Measurements from ENCODE around the gene CSNK1A1. TPM values are rescaled to one million over a fixed set of nuclear protein-coding genes. Genes with fewer than 3 reads are reported as not detected.
"Not testable (repeated sequence)": the region's sequence is repeated elsewhere in the genome, so short reads cannot be mapped to it uniquely, and the experiment has no call there.

Gene CSNK1A1
- 100 to 1,000 TPM; 264 to 414 (median 344) TPM for total RNA-seq

DNA sequence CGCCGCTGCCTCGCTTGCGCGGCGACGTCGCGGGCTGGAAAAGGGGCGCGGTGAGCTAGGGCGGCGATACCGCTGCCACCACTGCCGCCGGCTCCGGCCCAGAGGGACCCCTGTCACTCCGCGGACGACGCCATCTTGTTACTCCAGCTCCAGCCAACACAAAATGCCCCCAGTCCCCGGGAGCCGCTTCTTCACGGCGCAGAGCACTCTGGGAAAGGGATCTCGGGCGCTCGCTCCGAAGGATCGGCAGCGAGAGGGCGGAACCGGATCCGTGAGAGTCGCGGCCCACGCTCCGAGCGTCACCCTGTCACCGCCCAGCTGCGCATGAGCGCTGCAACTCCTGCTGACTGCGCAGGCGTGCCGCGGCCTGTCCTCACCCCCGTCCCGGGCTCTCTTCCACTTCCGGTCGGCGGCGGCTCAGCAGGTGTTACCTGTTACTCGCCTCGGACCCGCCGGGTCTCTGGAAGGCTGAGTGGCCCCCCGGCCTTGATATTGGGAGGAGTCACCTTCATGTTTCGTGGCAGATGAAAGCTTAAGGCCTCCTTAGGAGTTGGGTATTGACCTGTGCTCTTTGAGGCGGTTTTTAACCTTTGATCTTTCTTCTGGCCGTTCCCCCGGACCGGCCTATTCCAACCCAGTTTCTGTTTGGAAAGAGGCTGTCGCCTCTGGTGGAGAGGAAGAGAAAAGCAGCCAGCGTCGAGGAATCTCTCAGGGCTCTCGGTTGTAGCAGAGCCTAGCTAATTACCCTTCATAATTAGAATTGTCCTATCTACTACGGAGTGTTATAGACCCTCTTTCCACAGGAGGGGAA, at the start of gene CSNK1A1:
Gene CSNK1A1 (minus strand): TSS at position 213 of the 811 bp plus-strand sequence. CDS start 475 bp downstream, outside the sequence.
- Histone ChIP-seq H3K36me3 (peaks cover 0 to 22% of the 10 kb centered on the region in 2 donors), H3K4me1 (peaks cover 0 to 43% (median 7%) of the 10 kb centered on the region in 3 donors), H3K27ac (peak within 1 kb of the TSS; percentile 78 to 99 (median 94)), H3K27me3 (no peaks in the 10 kb centered on the region), H3K4me3 (peak within 1 kb of the TSS; percentile 55 to 72), H3K9me3 (no peaks in the 10 kb centered on the region)
- TF ChIP-seq, protein P1, sequence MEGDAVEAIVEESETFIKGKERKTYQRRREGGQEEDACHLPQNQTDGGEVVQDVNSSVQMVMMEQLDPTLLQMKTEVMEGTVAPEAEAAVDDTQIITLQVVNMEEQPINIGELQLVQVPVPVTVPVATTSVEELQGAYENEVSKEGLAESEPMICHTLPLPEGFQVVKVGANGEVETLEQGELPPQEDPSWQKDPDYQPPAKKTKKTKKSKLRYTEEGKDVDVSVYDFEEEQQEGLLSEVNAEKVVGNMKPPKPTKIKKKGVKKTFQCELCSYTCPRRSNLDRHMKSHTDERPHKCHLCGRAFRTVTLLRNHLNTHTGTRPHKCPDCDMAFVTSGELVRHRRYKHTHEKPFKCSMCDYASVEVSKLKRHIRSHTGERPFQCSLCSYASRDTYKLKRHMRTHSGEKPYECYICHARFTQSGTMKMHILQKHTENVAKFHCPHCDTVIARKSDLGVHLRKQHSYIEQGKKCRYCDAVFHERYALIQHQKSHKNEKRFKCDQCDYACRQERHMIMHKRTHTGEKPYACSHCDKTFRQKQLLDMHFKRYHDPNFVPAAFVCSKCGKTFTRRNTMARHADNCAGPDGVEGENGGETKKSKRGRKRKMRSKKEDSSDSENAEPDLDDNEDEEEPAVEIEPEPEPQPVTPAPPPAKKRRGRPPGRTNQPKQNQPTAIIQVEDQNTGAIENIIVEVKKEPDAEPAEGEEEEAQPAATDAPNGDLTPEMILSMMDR (IDR thresholded peaks at IDR 0.05): peak; percentile 83 to 97 (median 92)
- TF ChIP-seq EP300 (IDR thresholded peaks at IDR 0.05) (no peak), POLR2A (IDR thresholded peaks at IDR 0.05) (peak; percentile 92 to 94), POLR2AphosphoS5 (IDR thresholded peaks at IDR 0.05) (peak; percentile 95)
- WGBS, 2 donors (ENCODE audit: low coverage in 1 of 2): 0% methylated on average over 6 to 9 of the region's 67 CpGs
- peak; percentile 99 for ATAC-seq

DNA sequence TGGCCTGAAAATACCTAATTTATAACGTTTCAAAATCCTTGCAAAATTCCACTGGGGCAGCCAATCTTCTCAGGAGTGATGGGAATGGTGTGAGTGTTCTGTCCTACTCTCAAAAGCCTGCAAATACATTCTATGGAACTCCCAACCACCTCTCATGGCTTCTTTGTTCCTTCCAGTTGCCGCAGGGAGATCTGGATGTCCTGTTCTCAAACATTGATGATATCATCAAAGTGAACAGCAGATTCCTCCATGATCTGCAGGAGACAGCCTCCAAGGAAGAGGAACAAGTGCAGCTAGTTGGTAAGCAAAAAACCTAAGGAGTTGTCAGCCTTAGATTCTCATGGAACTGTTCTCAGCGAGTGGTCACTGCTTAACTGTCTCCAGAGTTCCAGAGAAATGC, 49.7 kb upstream of the CSNK1A1 start:
- H3K36me3 ChIP-seq: peaks cover 0 to 74% of the 10 kb centered on the region in 2 donors
- H3K4me3 ChIP-seq: no peak overlapping the region
- H3K27ac ChIP-seq: no peak overlapping the region
- 73% methylated on average over 1 of the region's 3 CpGs; no CpG with 5 or more reads in 1 of the 2 donors for whole genome bisulfite sequencing, 2 donors (ENCODE audit: low coverage in 1 of 2)
- peaks cover 0 to 22% (median 4%) of the 10 kb centered on the region in 3 donors for H3K4me1 ChIP-seq
- H3K9me3 ChIP-seq: no peaks in the 10 kb centered on the region
- TF ChIP-seq POLR2A (IDR thresholded peaks at IDR 0.05) (no peak), POLR2AphosphoS5 (IDR thresholded peaks at IDR 0.05) (no peak), EP300 (IDR thresholded peaks at IDR 0.05) (no peak)
- TF ChIP-seq, protein P1 (IDR thresholded peaks at IDR 0.05): no peak
- no peaks in the 10 kb centered on the region for H3K27me3 ChIP-seq
- no peak for ATAC-seq

DNA sequence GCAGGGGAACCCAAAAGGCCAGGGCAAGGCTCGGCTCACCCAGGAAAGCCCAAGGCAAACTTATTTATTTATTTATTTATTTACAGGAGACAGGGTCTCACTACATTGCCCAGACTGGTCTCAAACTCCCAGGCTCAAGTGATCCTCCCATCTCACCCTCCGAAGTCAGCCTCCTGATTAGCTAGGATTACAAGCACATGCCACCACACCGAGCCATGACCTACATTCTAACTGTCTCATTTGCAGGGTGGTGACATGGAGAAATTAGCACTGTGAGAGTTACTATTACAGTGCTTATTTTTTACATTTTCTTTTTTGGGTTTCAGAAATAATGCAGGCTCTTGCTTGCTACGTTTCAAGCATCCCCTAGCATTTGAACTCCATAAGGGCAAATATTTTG, 48.1 kb upstream of the CSNK1A1 start:
- 88 to 96% methylated on average over 3 to 4 of the region's 4 CpGs for WGBS, 2 donors (ENCODE audit: low coverage in 1 of 2)
- TF ChIP-seq POLR2A (IDR thresholded peaks at IDR 0.05) (no peak), POLR2AphosphoS5 (IDR thresholded peaks at IDR 0.05) (no peak), EP300 (IDR thresholded peaks at IDR 0.05) (no peak)
- TF ChIP-seq, protein P1 (IDR thresholded peaks at IDR 0.05): no peak
- H3K4me3 ChIP-seq: no peak overlapping the region
- H3K4me1 ChIP-seq: peaks cover 0 to 27% (median 4%) of the 10 kb centered on the region in 3 donors
- no peaks in the 10 kb centered on the region for H3K9me3 ChIP-seq
- ATAC-seq: no peak
- H3K27me3 ChIP-seq: no peaks in the 10 kb centered on the region
- H3K27ac ChIP-seq: no peak overlapping the region
- peaks cover 0 to 61% of the 10 kb centered on the region in 2 donors for H3K36me3 ChIP-seq

DNA sequence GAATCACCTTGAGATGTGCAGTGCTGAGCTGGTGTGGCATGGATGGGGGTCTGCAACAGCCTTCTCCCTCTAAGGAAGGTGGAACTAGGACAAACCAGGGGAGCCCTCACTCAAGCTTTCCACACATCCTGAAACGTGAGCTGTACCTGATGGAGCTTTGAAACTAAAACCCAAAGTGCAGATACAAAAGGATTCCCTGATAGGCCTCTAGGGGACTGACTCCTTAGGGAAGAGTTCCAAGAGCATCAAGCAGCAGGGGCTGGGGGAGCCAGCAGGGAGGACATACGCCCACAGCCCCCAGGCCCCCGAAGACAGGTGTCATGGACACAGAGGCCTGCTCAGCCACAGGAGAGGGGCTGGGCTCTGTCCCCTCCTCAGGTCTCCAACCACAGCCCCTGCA, 47.7 kb upstream of the CSNK1A1 start:
- H3K9me3 ChIP-seq: no peaks in the 10 kb centered on the region
- TF ChIP-seq POLR2AphosphoS5 (IDR thresholded peaks at IDR 0.05) (no peak), EP300 (IDR thresholded peaks at IDR 0.05) (no peak), POLR2A (IDR thresholded peaks at IDR 0.05) (no peak)
- TF ChIP-seq, protein P1 (IDR thresholded peaks at IDR 0.05): no peak
- no peaks in the 10 kb centered on the region for H3K27me3 ChIP-seq
- WGBS, 2 donors (ENCODE audit: low coverage in 1 of 2): no CpG with 5 or more reads among the region's 3 CpGs
- no peak overlapping the region for H3K27ac ChIP-seq
- no peak overlapping the region for H3K4me3 ChIP-seq
- no peak for ATAC-seq
- H3K4me1 ChIP-seq: peaks cover 0 to 31% (median 4%) of the 10 kb centered on the region in 3 donors
- H3K36me3 ChIP-seq: peaks cover 0 to 57% of the 10 kb centered on the region in 2 donors

DNA sequence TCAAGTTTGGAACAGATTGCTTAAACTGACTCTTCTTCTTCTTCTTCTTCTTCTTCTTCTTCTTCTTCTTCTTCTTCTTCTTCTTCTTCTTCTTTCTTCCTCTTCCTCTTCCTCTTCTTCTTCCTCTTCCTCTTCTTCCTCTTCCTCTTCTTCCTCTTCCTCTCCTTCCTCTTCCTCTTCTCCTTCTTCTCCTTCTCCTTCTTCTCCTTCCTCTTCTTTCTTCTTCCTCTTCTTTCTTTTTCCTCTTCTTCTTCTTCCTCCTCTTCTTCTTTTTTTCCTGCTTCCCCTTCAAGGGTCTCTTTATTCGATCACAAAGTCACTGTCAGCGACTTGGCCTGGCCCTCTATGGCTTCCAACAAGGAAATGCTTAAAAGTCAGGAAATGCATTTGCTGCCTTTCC, 47.0 kb upstream of the CSNK1A1 start:
- WGBS, 2 donors (ENCODE audit: low coverage in 1 of 2): 92% methylated on average over 2 of the region's 2 CpGs; no CpG with 5 or more reads in 1 of the 2 donors
- H3K4me3 ChIP-seq, ATAC-seq, H3K27me3 ChIP-seq, H3K27ac ChIP-seq, H3K9me3 ChIP-seq: not testable (repeated sequence)
- Histone ChIP-seq H3K4me1 (peaks cover 0 to 36% (median 4%) of the 10 kb centered on the region in 3 donors), H3K36me3 (peaks cover 0 to 50% of the 10 kb centered on the region in 2 donors)

Data from gastroesophageal sphincter (tissue), 4 donors.